GM18907 (cell line): ENCODE results near the gene USP6NL.
A peak's percentile ranks its signal among the peaks of the same experiment; 100 is the strongest.

Experiments used
- ATAC-seq: cut with Tn5 transposase; IDR thresholded peaks from one replicate; pipeline ENCODE4 v1.9.1; 2021; ENCODE audit warnings: mild to moderate bottlenecking, moderate library complexity; ENCODE audit not compliant: unreplicated experiment

Gene USP6NL

GRCh38 chr10:11483201-11484148 is 128.0 kb downstream of the USP6NL start:
- no peak for ATAC-seq

DNA sequence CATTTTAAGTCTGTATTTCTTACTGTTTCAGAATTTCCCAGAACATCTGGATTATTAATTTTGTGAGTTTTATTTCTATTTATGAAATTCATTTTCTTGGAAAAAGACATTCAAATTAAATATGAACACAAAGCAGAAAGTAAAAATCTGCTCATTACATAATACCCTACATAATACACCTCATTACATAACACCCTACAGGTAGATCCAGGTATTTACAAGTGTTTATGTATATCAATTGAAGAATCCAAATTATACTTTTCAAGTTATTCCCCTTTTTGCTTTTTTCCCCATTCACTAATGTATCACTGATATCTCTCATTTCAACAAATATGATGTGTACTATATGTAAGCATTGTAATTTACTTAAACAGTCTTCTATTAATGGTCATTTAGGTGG is 129.1 kb downstream of the USP6NL start:
- no peak for ATAC-seq

- ATAC-seq, result no peak
Measured at GRCh38 chr10:11480687-11481086, 130.8 kb downstream of the USP6NL start.

DNA sequence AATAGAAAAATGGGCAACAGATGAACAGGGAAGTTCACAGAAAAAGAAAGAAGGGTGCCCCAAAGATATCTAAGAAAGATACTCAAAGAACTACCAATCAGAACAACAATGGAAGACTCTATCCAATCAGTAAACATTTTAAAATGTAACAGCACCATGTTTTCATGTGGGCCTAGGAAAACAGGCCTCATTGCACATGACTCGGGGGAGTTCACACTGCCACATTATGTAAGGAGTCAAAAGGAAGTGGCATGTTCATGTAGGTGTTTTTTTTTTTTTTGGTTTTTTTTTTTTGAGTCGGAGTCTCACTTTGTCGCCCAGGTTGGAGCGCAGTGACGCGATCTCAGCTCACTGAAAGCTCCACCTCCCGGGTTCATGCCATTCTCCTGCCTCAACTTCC is 132.2 kb downstream of the USP6NL start:
- ATAC-seq, result no peak

- no peak for ATAC-seq
Measured at GRCh38 chr10:11478807-11479206, 132.6 kb downstream of the USP6NL start.

DNA sequence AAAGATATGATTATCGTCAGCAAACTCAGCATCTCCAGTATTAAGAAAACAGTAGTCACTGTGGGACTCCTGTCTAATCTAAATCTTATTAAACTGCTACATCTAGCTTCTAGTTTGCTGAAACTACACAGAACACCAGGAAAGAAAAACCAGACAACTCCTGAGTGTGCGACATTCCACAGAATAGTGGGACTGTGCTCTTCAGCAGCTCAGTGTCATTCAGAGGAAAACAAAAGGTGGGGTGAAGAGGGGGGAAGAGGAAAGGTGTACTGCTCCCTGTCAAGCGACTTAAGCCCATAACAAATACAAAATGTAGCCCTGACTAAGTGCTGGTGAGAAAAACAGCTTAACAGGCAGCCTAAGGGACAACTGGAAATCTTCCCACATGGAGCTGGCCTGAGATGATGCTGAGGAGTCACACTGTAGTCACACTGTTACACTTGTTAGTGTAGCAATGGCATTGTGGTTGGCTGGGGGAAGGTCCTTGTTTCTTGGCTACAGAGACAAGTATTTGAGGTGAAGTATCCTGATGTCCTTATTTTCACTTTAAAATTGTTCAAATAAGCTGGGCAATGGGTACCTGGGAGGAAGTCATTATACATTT is 135.5 kb downstream of the USP6NL start:
- ATAC-seq, result no peak

DNA sequence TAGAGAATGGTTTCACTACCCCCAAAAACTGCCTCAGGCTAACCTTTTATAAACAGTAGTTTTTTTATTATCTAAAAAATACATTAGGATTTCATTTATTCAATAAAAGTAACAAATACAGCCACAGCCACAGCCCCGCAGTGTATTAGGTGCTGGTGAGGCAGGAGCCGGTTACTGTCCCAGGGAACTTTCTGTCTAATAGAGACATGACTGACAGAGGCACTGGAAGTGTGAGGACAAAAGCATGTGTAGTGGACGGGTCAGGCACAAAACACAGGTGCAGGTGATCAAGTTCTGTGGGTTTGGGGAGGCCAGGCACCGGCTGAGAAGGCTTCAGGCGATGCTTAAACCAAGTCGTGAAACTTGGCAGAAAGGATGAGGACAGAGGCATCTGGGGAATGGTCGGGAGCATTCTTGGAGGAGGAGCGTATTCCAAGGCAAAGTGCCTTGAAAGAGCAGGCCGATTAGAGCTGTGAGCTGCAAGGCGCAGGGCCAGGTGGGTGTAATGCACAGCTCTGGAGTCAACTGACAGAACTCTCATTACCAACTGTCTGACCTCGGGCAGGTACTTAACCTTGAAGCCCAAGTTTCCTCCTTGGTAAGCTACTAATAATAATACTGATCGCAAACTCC is 138.2 kb downstream of the USP6NL start:
- no peak for ATAC-seq

- peak; percentile 88 for ATAC-seq
Measured at GRCh38 chr10:11472158-11472753, 139.2 kb downstream of the USP6NL start.

GRCh38 chr10:11469575-11470391 is 141.7 kb downstream of the USP6NL start:
- ATAC-seq, result no peak

- no peak for ATAC-seq
Measured at GRCh38 chr10:11468126-11468742, 143.2 kb downstream of the USP6NL start.

DNA sequence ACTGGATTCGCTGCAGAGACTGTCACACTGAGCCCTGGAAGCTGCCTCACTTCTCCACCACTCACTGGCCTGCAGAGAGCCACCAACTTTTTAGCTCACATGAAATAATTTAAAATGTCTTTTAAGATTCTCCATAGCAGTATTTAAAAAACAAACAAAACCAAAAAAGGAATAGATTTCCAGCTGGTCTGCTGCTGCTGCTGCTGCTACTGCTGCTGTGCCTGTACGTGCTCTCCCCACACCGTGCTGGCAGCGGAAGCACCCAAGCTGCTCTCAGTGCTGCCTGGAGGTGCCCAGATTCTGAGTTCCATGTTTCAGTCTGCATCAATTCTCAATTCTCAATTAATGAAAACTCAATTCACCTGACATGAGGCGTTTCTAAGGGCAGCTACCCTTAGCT is 146.0 kb downstream of the USP6NL start:
- no peak for ATAC-seq

DNA sequence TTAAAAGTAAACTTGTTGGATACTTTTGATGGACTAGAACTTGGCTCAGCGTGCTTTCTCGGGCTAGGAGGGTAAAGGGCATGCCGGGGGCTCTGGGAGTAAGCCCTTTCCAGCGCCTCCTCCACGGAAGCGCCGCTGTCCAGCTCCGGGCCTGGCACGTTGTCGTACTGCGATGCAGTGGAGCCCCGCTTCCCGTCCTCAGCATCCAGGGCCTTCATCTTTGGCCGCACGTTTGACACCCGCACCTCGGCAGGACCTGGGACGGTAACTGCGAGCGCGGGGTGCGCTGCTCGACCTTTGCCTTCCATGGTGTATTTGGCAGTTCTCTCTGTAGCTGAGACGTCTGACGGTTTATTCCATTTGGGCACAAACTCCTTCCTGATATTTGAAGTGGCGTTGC is 148.3 kb downstream of the USP6NL start:
- no peak for ATAC-seq

- ATAC-seq, result no peak
Measured at GRCh38 chr10:11462071-11462470, 149.4 kb downstream of the USP6NL start.

- no peak for ATAC-seq
Measured at GRCh38 chr10:11457336-11457735, 154.1 kb downstream of the USP6NL start.

DNA sequence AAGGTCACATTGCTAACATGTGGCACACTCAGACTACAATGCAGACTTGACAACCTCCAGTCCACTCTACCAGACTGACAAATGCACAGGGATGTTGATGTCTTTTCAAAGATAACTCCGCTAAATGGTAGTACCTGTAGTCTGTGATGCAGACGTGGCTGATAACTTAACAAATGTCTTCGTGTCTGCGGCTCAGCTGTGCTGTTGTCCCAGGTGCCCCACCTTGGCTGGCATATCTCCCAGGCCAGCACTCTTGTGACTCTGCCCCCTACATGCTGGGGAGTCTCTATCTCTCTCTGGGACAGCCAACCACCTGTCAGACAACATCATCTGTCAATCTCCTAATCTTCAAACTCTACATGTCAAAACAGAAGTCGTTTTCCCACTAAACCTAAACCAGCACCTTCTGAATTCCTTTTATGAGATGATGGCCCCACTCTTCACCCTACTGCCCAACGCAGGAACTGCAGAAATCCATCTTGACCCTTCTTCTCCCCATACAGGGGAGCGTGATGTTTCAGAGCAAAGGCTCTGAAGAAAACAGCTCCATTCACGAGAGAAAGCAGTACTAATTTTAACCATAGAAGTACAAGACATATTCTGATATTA is 156.4 kb downstream of the USP6NL start:
- no peak for ATAC-seq

DNA sequence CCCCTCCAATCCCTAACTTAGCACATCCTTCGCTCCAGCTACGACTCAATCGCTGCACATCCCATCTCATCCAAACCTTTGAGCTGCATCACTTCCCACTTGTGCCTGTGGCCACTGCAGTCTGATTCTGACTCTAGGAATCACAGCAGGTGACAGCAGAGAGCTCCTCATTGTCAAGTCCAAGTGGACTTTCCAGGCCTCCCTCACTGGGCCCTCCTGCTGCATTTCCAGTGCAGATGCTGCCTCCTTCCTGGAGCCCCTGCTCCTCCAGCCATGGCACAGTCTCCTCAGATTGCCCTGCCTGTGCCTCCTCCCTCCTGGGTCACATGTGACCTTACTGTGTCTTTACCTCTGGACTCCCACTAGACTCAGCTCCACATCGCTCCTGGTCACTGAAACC is 157.3 kb downstream of the USP6NL start:
- no peak for ATAC-seq

- ATAC-seq, result no peak
Measured at GRCh38 chr10:11451640-11452260, 159.7 kb downstream of the USP6NL start.

DNA sequence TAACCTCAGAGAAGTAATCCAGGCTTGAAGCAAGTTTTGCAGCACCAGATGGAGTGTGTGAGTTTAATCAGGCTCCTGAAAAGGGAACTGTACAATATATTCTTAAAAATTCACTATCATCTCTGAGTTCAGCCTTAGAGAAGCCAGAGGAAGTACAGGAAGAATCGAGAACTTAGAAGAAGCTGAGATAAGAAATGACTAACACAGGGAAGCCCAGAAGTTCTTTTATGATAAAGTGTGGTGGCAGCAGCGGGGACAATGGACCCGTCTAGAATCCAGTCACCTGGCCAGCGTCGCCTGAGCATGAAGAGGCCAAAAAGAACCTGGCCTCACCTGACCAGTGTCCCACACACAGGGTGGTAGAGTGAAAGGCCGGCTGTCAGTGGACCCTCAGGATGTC is 161.0 kb downstream of the USP6NL start:
- ATAC-seq, result no peak

- no peak for ATAC-seq
Measured at GRCh38 chr10:11449761-11450160, 161.7 kb downstream of the USP6NL start.
